Epidermal melanocyte (primary cell): ENCODE measurements around the gene KANK4.

Experiments used
- DNase-seq: peaks from one replicate; pipeline ENCODE4 v3.0.0; 2011; ENCODE audit warnings: low spot score; ENCODE audit not compliant: insufficient read length

KANK4 gene

DNA sequence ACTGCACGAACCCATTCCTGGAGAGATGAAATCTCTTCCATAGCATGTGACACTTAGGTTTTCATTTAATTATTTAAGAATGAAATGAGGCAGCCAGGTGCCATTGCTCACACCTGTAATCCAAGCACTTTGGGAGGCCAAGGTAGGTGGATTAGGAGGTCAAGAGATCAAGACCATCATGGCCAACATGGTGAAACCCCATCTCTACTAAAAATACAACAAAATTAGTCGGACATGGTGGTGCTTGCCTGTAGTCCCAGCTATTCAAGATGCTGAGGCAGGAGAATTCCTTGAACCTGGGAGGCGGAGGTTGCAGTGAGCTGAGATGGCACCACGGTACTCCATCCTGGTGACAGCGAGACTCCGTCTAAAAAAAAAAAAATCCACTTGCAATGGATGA, 106.8 kb downstream of the KANK4 start:
- no peak for DNase-seq

DNA sequence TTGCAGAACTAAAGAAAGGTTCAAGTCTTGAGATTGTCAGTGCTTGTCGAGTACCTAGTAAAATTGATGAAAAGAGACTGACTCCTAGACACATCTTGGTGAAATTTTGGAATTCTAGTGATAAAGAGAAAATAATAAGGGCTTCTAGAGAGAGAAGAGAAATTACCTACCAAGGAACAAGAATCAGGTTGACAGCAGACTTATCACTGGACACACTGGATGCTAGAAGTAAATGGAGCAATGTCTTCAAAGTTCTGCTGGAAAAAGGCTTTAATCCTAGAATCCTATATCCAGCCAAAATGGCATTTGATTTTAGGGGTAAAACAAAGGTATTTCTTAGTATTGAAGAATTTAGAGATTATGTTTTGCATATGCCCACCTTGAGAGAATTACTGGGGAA, 108.3 kb downstream of the KANK4 start:
- no peak for DNase-seq

GRCh38 chr1:62209931-62210595, 109.2 kb downstream of the KANK4 start:
- no peak for DNase-seq

GRCh38 chr1:62208970-62209369, 110.3 kb downstream of the KANK4 start:
- DNase-seq, result no peak

- DNase-seq, result no peak
Observed at GRCh38 chr1:62208087-62208486, 111.1 kb downstream of the KANK4 start.

- DNase-seq, result no peak
Observed at GRCh38 chr1:62207187-62207586, 112.0 kb downstream of the KANK4 start.

- no peak for DNase-seq
Observed at GRCh38 chr1:62198781-62199125, 120.5 kb downstream of the KANK4 start.

GRCh38 chr1:62198069-62198780, 121.0 kb downstream of the KANK4 start:
- DNase-seq, result no peak

- no peak for DNase-seq
Observed at GRCh38 chr1:62196086-62196690, 123.0 kb downstream of the KANK4 start.

- DNase-seq, result no peak
Observed at GRCh38 chr1:62194651-62195544, 124.3 kb downstream of the KANK4 start, which contains the start of gene L1TD1. L1TD1 (plus strand) TSS chr1:62194849; CDS start chr1:62206629, 11,780 bp downstream.

DNA sequence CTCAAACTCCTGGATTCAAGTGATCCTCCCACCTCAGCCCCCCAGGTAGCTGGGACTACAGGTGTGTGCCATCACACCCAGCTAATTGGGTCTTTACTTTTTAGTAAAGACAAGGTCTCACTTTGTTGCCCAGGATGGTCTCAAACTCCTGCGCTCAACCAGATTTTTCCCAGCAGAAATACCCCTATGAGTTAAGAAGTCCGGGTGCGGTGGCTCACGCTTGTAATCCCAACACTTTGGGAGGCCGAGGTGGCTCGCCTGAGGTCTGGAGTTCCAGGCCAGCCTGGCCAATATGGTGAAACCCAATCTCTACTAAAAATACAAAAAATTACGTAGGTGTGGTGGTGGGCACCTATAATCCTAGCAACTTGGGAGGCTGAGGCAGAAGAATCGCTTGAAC, 131.1 kb downstream of the KANK4 start:
- DNase-seq, result no peak

- no peak for DNase-seq
Observed at GRCh38 chr1:62187548-62187947, 131.7 kb downstream of the KANK4 start.
